HepG2 (cell line): Measurements from ENCODE around the gene CTXN1. TPM values are rescaled to one million over a fixed set of nuclear protein-coding genes. Genes with fewer than 3 reads are reported as not detected.

Source experiments
- CHD2 ChIP-seq: IDR thresholded peaks from 2 replicates; pipeline ENCODE4 v1.6.1; 2011; ENCODE audit warnings: low read depth, low read length, improper control_type of control experiment
- HMGXB4 ChIP-seq, 2 experiments: sonication (generic) in 1 of 2; formaldehyde crosslinking in 1 of 2; IDR thresholded peaks; 2 replicates each; pipeline versions ENCODE4 v1.4.0 to v1.6.1; 2018 to 2020; ENCODE audit warnings: missing genetic modification reagents in 2 of 2, borderline replicate concordance in 1 of 2, low read depth in 1 of 2, mild to moderate bottlenecking in 1 of 2, missing biosample characterization in 1 of 2
- HNF4A ChIP-seq: sonication (generic); formaldehyde crosslinking; IDR thresholded peaks from 2 replicates; pipeline ENCODE4 v1.4.0; 2020; ENCODE audit warnings: missing genetic modification reagents
- IRF9 ChIP-seq: sonication (generic); formaldehyde crosslinking; IDR thresholded peaks from 2 replicates; pipeline ENCODE4 v1.8.0; 2022; ENCODE audit warnings: missing genetic modification reagents, mild to moderate bottlenecking, borderline replicate concordance
- NFE2L2 ChIP-seq: fragments of 150-350 bp; IDR thresholded peaks from 2 replicates; pipeline ENCODE4 v1.6.1; 2014; ENCODE audit warnings: low read length
- PATZ1 ChIP-seq: sonication (generic); formaldehyde crosslinking; IDR thresholded peaks from 2 replicates; pipeline ENCODE4 v1.4.0; 2020; ENCODE audit warnings: missing genetic modification reagents
- REST ChIP-seq, 2 experiments: IDR thresholded peaks; 2 replicates each; pipeline ENCODE4 v1.6.1; 2011 to 2012; ENCODE audit warnings: low read length in 2 of 2, borderline replicate concordance in 1 of 2, low read depth in 1 of 2, mild to moderate bottlenecking in 1 of 2, moderate library complexity in 1 of 2
- SKI ChIP-seq: fragments of 450-650 bp; IDR thresholded peaks from one replicate; pipeline ENCODE4 v1.6.1; 2018; ENCODE audit warnings: mild to moderate bottlenecking; ENCODE audit not compliant: partially characterized antibody
- ZBTB46 ChIP-seq: sonication (generic); formaldehyde crosslinking; IDR thresholded peaks from 2 replicates; pipeline ENCODE4 v1.4.0; 2020; ENCODE audit warnings: mild to moderate bottlenecking, missing genetic modification reagents, borderline replicate concordance
- ZNF207 ChIP-seq: fragments of 450-650 bp; IDR thresholded peaks from 2 replicates; pipeline ENCODE4 v1.6.1; 2016; ENCODE audit warnings: antibody characterized with exemption, borderline replicate concordance
- ZNF230 ChIP-seq: sonication (generic); formaldehyde crosslinking; IDR thresholded peaks from 2 replicates; pipeline ENCODE4 v1.4.0; 2020; ENCODE audit warnings: mild to moderate bottlenecking, missing genetic modification reagents
- ZNF331 ChIP-seq: sonication (generic); formaldehyde crosslinking; IDR thresholded peaks from 2 replicates; pipeline ENCODE4 v1.4.0; 2020; ENCODE audit warnings: missing genetic modification reagents
- ZNF589 ChIP-seq: sonication (generic); formaldehyde crosslinking; conservative IDR thresholded peaks from 2 replicates; pipeline ENCODE4 v1.8.0; 2022; ENCODE audit warnings: mild to moderate bottlenecking, moderate library complexity, missing genetic modification reagents
- ZNF615 ChIP-seq: sonication (generic); formaldehyde crosslinking; IDR thresholded peaks from 2 replicates; pipeline ENCODE4 v1.5.0; 2020; ENCODE audit warnings: mild to moderate bottlenecking, missing genetic modification reagents, borderline replicate concordance
- ZNF709 ChIP-seq: sonication (generic); formaldehyde crosslinking; IDR thresholded peaks from 2 replicates; pipeline ENCODE4 v1.5.0; 2020; ENCODE audit warnings: mild to moderate bottlenecking, missing genetic modification reagents
- ZNF878 ChIP-seq: sonication (generic); formaldehyde crosslinking; IDR thresholded peaks from 2 replicates; pipeline ENCODE4 v1.8.1; 2023; ENCODE audit warnings: mild to moderate bottlenecking, missing genetic modification reagents, moderate library complexity
- polyA plus RNA-seq, 8 experiments: library from polyadenylated mRNA; depleted of rRNA in 3 of 8; stranded (reverse) in 7 of 8; unstranded in 1 of 8; fragments of >200 nt; fragmentation: Illumina TruSeq in 4 of 8; extraction: Trizol in 4 of 8; gene quantifications; 2 replicates each; pipeline versions ENCODE4 v1.2.1 to v1.2.3, GENCODE V29; 2011 to 2016; ENCODE audit warnings: low read depth in 4 of 8, missing spikeins in 1 of 8, mixed read lengths in 1 of 8; ENCODE audit not compliant: insufficient read depth in 1 of 8
- total RNA-seq, 5 experiments: library from RNA; depleted of rRNA; stranded (reverse); fragments of >200 nt; fragmentation: Illumina TruSeq; extraction: Trizol; gene quantifications; 2 replicates each; pipeline ENCODE4 v1.2.3, GENCODE V29; 2016; ENCODE audit warnings: low read depth in 1 of 5

Gene CTXN1
- total and polyA plus RNA-seq, 2 of the 13 experiments (the other 11 are each of a cell fraction or from before 2014, with no cell fraction given) = 0.11 TPM; not detected in 1

DNA sequence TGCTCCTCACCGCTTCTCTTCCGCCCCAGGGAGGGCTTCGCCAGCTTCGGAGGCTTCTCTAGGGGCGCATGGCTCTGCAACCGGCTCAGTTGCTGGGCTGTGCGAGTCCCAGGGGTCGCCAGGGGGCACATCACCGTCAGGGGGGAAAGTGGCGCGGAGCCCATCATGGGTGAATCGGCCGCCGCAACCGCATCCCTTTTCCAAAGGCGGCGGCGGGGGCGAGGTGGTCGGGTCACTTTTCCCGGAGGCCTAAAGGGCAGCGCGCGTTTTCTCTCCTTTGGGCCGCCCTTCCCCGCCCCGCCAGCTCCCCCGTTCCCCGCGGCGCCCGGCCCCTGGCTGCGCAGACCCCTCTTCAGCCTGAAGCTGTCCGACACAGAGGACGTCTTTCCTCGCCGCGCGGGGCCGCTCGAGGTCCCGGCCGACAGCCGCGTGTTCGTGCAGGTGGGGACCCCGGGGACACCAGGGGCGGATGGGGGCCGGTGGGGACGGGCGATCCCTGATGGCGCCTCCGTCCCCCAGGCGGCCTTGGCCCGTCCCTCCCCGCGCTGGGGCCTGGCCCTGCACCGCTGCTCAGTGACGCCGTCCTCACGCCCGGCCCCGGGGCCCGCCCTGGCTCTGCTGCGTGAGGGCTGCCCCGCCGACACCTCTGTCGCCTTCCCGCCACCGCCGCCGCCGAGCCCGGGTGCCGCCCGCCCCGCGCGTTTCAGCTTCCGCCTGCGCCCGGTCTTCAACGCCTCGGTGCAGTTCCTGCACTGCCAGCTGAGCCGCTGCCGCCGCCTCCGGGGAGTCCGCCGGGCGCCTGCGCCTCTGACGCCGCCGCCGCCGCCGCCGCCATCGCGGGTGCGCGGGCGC lies 9.6 kb downstream of the CTXN1 start (continued):
- TF ChIP-seq HMGXB4 (CRISPR knock-in tag; IDR thresholded peaks at IDR 0.05; ENCODE audit: borderline replicate concordance in 1 of 2, low read depth in 1 of 2) (peak in 1 of 2 experiments; percentile 60; a peak in 1 of 4 replicates), ZNF230 (no peak), ZNF878 (no peak), REST (IDR thresholded peaks at IDR 0.05; ENCODE audit: borderline replicate concordance in 1 of 2, low read depth in 1 of 2, low read length in 2 of 2) (no peak), ZNF589 (no peak), SKI (peak; percentile 35), ZNF615 (CRISPR knock-in tag) (no peak), ZBTB46 (CRISPR knock-in tag) (no peak), ZNF207 (no peak), ZNF331 (CRISPR knock-in tag) (peak; percentile 49; the same call in 1 of the 2 replicates), HNF4A (CRISPR knock-in tag) (0 out of 2 replicates have a peak, but pooled peaks have one; percentile 18), CHD2 (no peak), ZNF709 (CRISPR knock-in tag) (peak; percentile 87; the same call in 1 of the 2 replicates), PATZ1 (peak; percentile 35; the same call in 1 of the 2 replicates), IRF9 (CRISPR knock-in tag) (no peak), NFE2L2 (no peak)
